ENCODE data around the gene HTT. TPM values are rescaled to one million over a fixed set of nuclear protein-coding genes. Genes with fewer than 3 reads are reported as not detected.

HTT gene
- total RNA-seq, 2 donors from 2014 or later = 104 to 109 TPM

DNA sequence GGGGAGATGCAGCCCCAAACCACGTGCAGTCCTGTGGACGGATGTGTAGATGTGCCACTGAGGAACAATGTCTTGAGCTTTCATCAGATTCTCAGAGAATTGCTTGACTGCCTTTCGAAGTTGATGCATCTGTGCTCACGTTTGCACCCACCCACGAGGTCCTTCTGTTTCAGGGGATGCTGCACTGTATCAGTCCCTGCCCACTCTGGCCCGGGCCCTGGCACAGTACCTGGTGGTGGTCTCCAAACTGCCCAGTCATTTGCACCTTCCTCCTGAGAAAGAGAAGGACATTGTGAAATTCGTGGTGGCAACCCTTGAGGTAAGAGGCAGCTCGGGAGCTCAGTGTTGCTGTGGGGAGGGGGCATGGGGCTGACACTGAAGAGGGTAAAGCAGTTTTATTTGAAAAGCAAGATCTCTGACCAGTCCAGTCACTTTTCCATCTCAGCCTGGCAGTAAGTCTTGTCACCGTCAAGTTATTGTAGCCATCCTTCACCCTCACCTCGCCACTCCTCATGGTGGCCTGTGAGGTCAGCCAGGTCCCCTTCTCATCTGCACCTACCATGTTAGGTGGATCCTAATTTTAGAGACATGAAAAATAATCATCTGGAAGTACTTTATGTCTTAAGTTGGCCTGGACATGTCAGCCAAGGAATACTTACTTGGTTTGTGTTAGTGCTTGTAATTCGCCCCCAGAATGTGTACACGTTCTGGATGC lies 138.1 kb downstream of the HTT start:
- TF ChIP-seq, protein P1, sequence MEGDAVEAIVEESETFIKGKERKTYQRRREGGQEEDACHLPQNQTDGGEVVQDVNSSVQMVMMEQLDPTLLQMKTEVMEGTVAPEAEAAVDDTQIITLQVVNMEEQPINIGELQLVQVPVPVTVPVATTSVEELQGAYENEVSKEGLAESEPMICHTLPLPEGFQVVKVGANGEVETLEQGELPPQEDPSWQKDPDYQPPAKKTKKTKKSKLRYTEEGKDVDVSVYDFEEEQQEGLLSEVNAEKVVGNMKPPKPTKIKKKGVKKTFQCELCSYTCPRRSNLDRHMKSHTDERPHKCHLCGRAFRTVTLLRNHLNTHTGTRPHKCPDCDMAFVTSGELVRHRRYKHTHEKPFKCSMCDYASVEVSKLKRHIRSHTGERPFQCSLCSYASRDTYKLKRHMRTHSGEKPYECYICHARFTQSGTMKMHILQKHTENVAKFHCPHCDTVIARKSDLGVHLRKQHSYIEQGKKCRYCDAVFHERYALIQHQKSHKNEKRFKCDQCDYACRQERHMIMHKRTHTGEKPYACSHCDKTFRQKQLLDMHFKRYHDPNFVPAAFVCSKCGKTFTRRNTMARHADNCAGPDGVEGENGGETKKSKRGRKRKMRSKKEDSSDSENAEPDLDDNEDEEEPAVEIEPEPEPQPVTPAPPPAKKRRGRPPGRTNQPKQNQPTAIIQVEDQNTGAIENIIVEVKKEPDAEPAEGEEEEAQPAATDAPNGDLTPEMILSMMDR (conservative IDR thresholded peaks at IDR 0.05) = no peak
- Mint-ChIP-seq H3K4me1 (no peaks in the 10 kb centered on the region), H3K27ac (no peak overlapping the region), H3K9me3 (no peaks in the 10 kb centered on the region), H3K36me3 (ENCODE audit: low read depth) (peaks cover 83% of the 10 kb centered on the region), H3K27me3 (ENCODE audit: insufficient read depth) (no peaks in the 10 kb centered on the region), H3K4me3 (no peak overlapping the region)
- H3K9me3 ChIP-seq (ENCODE audit: control insufficient read depth, low read length) = no peaks in the 10 kb centered on the region
- DNase-seq = no peak
- no peaks in the 10 kb centered on the region for H3K27me3 ChIP-seq (ENCODE audit: control insufficient read depth, insufficient read depth, low read length, poor library complexity, severe bottlenecking)
- H3K9ac ChIP-seq (ENCODE audit: extremely low read depth, low read length, poor library complexity, severe bottlenecking) = no peak overlapping the region
- H3K4me3 ChIP-seq (ENCODE audit: low read length) = no peak overlapping the region
- H3K27ac ChIP-seq (ENCODE audit: low read depth, low read length) = no peak overlapping the region
- no peaks in the 10 kb centered on the region for H3K4me1 ChIP-seq (ENCODE audit: control insufficient read depth, insufficient read depth, low read length)
- peaks cover 95% of the 10 kb centered on the region for H3K36me3 ChIP-seq (ENCODE audit: control insufficient read depth, insufficient read depth, low read length)
- WGBS, 2 experiments (ENCODE audit: insufficient coverage in 1 of 2, insufficient read length in 1 of 2) = 95 to 97% methylated on average over 9 to 12 of the region's 12 CpGs

DNA sequence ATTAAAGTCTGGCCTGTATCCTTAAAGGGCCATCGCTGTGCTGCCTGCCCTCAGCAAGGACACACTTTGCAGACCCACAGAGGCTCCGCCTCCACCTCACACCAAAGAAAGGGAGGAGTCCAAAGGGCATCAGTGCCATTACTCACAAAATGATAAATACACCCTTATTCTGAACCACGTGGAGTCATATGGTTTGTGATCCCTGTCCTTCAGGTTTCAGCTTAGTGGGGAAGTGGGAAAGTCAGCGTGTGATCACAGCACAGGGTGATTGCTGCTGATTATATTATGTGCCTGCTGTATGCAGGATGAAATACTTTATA lies 138.6 kb downstream of the HTT start:
- WGBS, 2 experiments (ENCODE audit: insufficient coverage in 1 of 2, insufficient read length in 1 of 2) = 94 to 100% methylated on average over 2 to 4 of the region's 4 CpGs
- no peak overlapping the region for H3K27ac ChIP-seq (ENCODE audit: low read depth, low read length)
- Mint-ChIP-seq H3K9me3 (no peaks in the 10 kb centered on the region), H3K27ac (no peak overlapping the region), H3K27me3 (ENCODE audit: insufficient read depth) (no peaks in the 10 kb centered on the region), H3K36me3 (ENCODE audit: low read depth) (peaks cover 83% of the 10 kb centered on the region), H3K4me1 (no peaks in the 10 kb centered on the region), H3K4me3 (no peak overlapping the region)
- no peak for DNase-seq
- H3K4me3 ChIP-seq (ENCODE audit: low read length) = no peak overlapping the region
- TF ChIP-seq, protein P1 (conservative IDR thresholded peaks at IDR 0.05) = no peak
- H3K9me3 ChIP-seq (ENCODE audit: control insufficient read depth, low read length) = no peaks in the 10 kb centered on the region
- no peaks in the 10 kb centered on the region for H3K4me1 ChIP-seq (ENCODE audit: control insufficient read depth, insufficient read depth, low read length)
- H3K27me3 ChIP-seq (ENCODE audit: control insufficient read depth, insufficient read depth, low read length, poor library complexity, severe bottlenecking) = no peaks in the 10 kb centered on the region
- peaks cover 95% of the 10 kb centered on the region for H3K36me3 ChIP-seq (ENCODE audit: control insufficient read depth, insufficient read depth, low read length)
- no peak overlapping the region for H3K9ac ChIP-seq (ENCODE audit: extremely low read depth, low read length, poor library complexity, severe bottlenecking)

DNA sequence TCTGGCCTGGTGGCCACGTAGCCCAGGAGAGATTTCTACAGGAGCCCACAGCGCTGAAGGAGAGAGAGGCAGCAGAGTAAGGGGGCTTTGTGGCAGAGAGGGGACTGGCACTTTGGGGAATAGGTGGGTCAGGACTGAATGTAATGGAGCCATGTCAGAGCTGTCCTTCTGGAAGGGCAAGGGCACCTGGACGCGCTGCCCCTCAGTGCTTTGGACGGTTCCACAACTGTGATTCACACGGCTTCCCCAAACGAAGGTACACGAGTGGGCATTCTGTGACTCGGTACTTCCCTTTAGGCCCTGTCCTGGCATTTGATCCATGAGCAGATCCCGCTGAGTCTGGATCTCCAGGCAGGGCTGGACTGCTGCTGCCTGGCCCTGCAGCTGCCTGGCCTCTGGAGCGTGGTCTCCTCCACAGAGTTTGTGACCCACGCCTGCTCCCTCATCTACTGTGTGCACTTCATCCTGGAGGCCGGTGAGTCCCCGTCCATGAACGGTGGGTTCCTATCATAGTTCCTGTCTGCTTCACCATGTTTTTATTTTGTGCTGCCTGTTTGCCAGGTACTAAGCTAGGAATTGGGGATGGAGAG lies 139.3 kb downstream of the HTT start:
- Mint-ChIP-seq H3K4me3 (no peak overlapping the region), H3K4me1 (no peaks in the 10 kb centered on the region), H3K27ac (no peak overlapping the region), H3K36me3 (ENCODE audit: low read depth) (peaks cover 83% of the 10 kb centered on the region), H3K27me3 (ENCODE audit: insufficient read depth) (no peaks in the 10 kb centered on the region), H3K9me3 (no peaks in the 10 kb centered on the region)
- H3K36me3 ChIP-seq (ENCODE audit: control insufficient read depth, insufficient read depth, low read length) = peaks cover 92% of the 10 kb centered on the region
- no peak overlapping the region for H3K9ac ChIP-seq (ENCODE audit: extremely low read depth, low read length, poor library complexity, severe bottlenecking)
- WGBS, 2 experiments (ENCODE audit: insufficient coverage in 1 of 2, insufficient read length in 1 of 2) = 96% methylated on average over 14 to 15 of the region's 15 CpGs
- H3K9me3 ChIP-seq (ENCODE audit: control insufficient read depth, low read length) = no peaks in the 10 kb centered on the region
- no peaks in the 10 kb centered on the region for H3K4me1 ChIP-seq (ENCODE audit: control insufficient read depth, insufficient read depth, low read length)
- no peaks in the 10 kb centered on the region for H3K27me3 ChIP-seq (ENCODE audit: control insufficient read depth, insufficient read depth, low read length, poor library complexity, severe bottlenecking)
- no peak overlapping the region for H3K4me3 ChIP-seq (ENCODE audit: low read length)
- TF ChIP-seq, protein P1 (conservative IDR thresholded peaks at IDR 0.05) = no peak
- no peak for DNase-seq
- no peak overlapping the region for H3K27ac ChIP-seq (ENCODE audit: low read depth, low read length)
